ENCODE measurements around the gene CDH23.

DNA sequence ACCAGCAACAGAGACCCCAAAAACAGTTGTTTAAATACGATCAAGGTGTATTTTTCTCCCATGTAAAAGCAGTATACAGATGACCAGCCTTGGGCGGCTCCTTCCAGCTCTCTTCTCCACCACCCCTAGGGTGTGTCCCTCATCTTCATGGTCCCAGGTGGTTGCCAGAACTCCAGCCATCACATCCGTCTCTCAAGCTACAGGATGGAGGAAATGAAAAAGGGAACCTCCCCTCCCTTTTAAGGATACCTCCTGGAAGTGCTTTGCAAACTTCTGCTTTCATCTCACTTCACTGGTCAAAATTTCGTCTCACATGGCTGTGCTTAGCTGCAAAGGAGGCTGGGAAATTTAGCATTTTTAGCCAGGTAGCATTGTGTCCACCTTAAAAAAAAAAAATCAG is 263.6 kb downstream of the CDH23 start:
- TF ChIP-seq, protein P1, sequence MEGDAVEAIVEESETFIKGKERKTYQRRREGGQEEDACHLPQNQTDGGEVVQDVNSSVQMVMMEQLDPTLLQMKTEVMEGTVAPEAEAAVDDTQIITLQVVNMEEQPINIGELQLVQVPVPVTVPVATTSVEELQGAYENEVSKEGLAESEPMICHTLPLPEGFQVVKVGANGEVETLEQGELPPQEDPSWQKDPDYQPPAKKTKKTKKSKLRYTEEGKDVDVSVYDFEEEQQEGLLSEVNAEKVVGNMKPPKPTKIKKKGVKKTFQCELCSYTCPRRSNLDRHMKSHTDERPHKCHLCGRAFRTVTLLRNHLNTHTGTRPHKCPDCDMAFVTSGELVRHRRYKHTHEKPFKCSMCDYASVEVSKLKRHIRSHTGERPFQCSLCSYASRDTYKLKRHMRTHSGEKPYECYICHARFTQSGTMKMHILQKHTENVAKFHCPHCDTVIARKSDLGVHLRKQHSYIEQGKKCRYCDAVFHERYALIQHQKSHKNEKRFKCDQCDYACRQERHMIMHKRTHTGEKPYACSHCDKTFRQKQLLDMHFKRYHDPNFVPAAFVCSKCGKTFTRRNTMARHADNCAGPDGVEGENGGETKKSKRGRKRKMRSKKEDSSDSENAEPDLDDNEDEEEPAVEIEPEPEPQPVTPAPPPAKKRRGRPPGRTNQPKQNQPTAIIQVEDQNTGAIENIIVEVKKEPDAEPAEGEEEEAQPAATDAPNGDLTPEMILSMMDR (conservative IDR thresholded peaks at IDR 0.05): no peak
- TF ChIP-seq EZH2 (IDR thresholded peaks at IDR 0.05; ENCODE audit: low read depth): no peak
